Heart right ventricle (tissue), 16 donors: Measurements from ENCODE around the gene UBE2J2. TPM values are rescaled to one million over a fixed set of nuclear protein-coding genes. Genes with fewer than 3 reads are reported as not detected.

ENCODE experiments used
- ATAC-seq, 8 donors: fragments of 200-7000 bp; cut with Tn5 transposase; one replicate each; pipeline ENCODE4 v1.9.1; 2020; ENCODE audit warnings: mild to moderate bottlenecking in 8 of 8, moderate library complexity in 8 of 8, moderate number of reproducible peaks in 1 of 8
- DNase-seq, 2 donors: peaks; one replicate each; pipeline ENCODE4 v3.0.0-alpha.2; 2020
- H3K27ac ChIP-seq, 10 donors: fragments of 200-600 bp; sonication (generic) in 2 of 10; one replicate each; pipeline versions ENCODE4 v1.5.0 to v1.8.0; 2020 to 2022; ENCODE audit warnings: mild to moderate bottlenecking in 3 of 10
- H3K27me3 ChIP-seq, 7 donors: fragments of 200-600 bp; one replicate each; pipeline ENCODE4 v1.8.0; 2021 to 2022; ENCODE audit warnings: mild to moderate bottlenecking in 2 of 7
- H3K36me3 ChIP-seq, 9 donors: fragments of 200-600 bp; sonication (generic) in 1 of 9; one replicate each; pipeline versions ENCODE4 v1.5.0 to v1.8.0; 2020 to 2022; ENCODE audit warnings: mild to moderate bottlenecking in 2 of 9
- H3K4me1 ChIP-seq, 9 donors: fragments of 200-600 bp; sonication (generic) in 1 of 9; one replicate each; pipeline versions ENCODE4 v1.5.0 to v1.8.0; 2020 to 2022; ENCODE audit warnings: mild to moderate bottlenecking in 4 of 9
- H3K4me3 ChIP-seq, 10 donors: fragments of 200-600 bp; sonication (generic) in 2 of 10; one replicate each; pipeline versions ENCODE4 v1.5.0 to v1.8.0; 2020 to 2022; ENCODE audit warnings: mild to moderate bottlenecking in 7 of 10, moderate library complexity in 2 of 10
- H3K9me3 ChIP-seq, 11 donors: fragments of 200-600 bp in 10 of 11; sonication (generic) in 2 of 11; one replicate each; pipeline versions ENCODE4 v1.5.0 to v1.8.0; 2013 to 2022; ENCODE audit warnings: mild to moderate bottlenecking in 2 of 11, control low read depth in 1 of 11, moderate library complexity in 1 of 11
- WGBS, 2 donors: extraction: QIAGEN DNeasy Blood & Tissue Kit; methylation state at CpG; one replicate each; pipeline ENCODE4 v1.1.7; 2013; ENCODE audit warnings: inconsistent platforms in 1 of 2; 5-methylcytosine and 5-hydroxymethylcytosine counted together
- intact Hi-C, 10 donors: fragments of 100-400 bp; cut with DNase I; formaldehyde crosslinking; loops; one replicate each; pipeline versions ENCODE4 v1.11.1 to v1.14.2; 2022
- polyA plus RNA-seq, 2 donors: library from polyadenylated mRNA; stranded (reverse); fragments of 200-250 nt; gene quantifications; one replicate each; pipeline ENCODE4 v1.2.3, GENCODE V29; 2013
- total RNA-seq, 10 donors: library from RNA; stranded (reverse); fragmentation: NEBNext Ultra II Directional in 3 of 10; extraction: Animal tissue kit (Norgen Biotek cat#: 25700) in 3 of 10; gene quantifications; one replicate each; pipeline versions ENCODE4 v1.2.1 to v1.2.4, GENCODE V29; 2021 to 2023
- TF ChIP-seq, protein P1 (sequence below), 9 donors: fragments of 200-600 bp; sonication (generic) in 2 of 9; IDR thresholded peaks; one replicate each; pipeline versions ENCODE4 v1.5.0 to v1.8.0; 2021 to 2022; ENCODE audit warnings: antibody characterized with exemption in 9 of 9, mild to moderate bottlenecking in 5 of 9, moderate library complexity in 1 of 9
- donor health status: Arrhythmogenic right ventricular cardiomyopathy.
- donor health status: ischemic (EF 13 %, LVEDD 7.1; RV severe dilation, severe dysfunction).
- donor health status: healthy with polysubstance abuse.
- donor health status: DM: no; HTN: yes; CAD: no.
- donor health status: DM: no; HTN: no; CAD: no.
- donor health status: ischemic (EF 25% LVEDD 6.9; RV normal size, moderate dysfunction).
- donor health status: ischemic (EF 25% LVEDD 5.7; RV mildly dilated, moderate dysfunction).
- donor health status: healthy.
- donor health status: DM: yes; HTN: yes; CAD: no.
- donor health status: Ischemic cardiomyopathy.
- donor health status: ischemic (EF 35%, LVEDD 5.7; RV mildly dilated, moderate dysfunction).
- donor health status: nonischemic (EF 11% LVEDD 7.7; RV severe dilation, severe dysfunction).
- donor health status: DM: yes; HTN: yes; CAD: no.
- donor health status: PGD.
- donor health status: ischemic (EF 29% LVEDD 5.4; RV normal size, mild dysfunction).
- donor health status: nonischemic (EF 23%, LVEDD 6.1; RV moderate dilation, normal function).

UBE2J2 gene
- total and polyA plus RNA-seq, 12 donors = 23.5 to 44.1 (median 30.5) TPM

DNA sequence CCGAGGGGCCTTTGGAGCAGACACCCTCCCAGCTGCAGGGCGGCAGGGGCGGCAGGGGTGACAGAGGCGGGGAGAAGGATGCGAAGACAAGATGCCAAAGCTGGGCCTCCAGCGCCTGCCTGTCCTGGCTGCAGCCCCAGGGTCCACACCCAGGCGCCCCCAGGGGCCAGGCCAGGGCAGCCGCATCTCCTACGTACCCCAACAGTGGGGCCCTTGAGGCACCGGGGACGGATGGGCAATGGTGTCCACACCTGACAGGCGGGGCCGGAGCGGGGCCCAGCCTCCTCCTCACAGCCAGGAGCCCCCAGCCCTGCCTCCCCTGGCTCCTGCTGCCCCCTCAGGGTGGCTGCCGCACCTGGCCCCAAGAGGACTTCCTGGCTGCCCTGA, 34.4 kb downstream of the UBE2J2 start:
- no peak for DNase-seq
- intact Hi-C loops = loop anchor here in 1 of 10 donors (5.0 kb wide), 1 partner anchor 117 kb away; no protein-coding TSS in a partner anchor
- Histone ChIP-seq H3K36me3 (peaks cover 0 to 8% (median 0%) of the 10 kb centered on the region in 9 donors), H3K9me3 (no peaks in the 10 kb centered on the region), H3K27ac (no peak overlapping the region), H3K4me1 (peaks cover 0 to 24% (median 11%) of the 10 kb centered on the region in 9 donors), H3K4me3 (no peak overlapping the region), H3K27me3 (peaks cover 6 to 44% (median 41%) of the 10 kb centered on the region in 7 donors)
- ATAC-seq = no peak
- 56 to 61% methylated on average over 15 of the region's 15 CpGs for WGBS, 2 donors
- TF ChIP-seq, protein P1, sequence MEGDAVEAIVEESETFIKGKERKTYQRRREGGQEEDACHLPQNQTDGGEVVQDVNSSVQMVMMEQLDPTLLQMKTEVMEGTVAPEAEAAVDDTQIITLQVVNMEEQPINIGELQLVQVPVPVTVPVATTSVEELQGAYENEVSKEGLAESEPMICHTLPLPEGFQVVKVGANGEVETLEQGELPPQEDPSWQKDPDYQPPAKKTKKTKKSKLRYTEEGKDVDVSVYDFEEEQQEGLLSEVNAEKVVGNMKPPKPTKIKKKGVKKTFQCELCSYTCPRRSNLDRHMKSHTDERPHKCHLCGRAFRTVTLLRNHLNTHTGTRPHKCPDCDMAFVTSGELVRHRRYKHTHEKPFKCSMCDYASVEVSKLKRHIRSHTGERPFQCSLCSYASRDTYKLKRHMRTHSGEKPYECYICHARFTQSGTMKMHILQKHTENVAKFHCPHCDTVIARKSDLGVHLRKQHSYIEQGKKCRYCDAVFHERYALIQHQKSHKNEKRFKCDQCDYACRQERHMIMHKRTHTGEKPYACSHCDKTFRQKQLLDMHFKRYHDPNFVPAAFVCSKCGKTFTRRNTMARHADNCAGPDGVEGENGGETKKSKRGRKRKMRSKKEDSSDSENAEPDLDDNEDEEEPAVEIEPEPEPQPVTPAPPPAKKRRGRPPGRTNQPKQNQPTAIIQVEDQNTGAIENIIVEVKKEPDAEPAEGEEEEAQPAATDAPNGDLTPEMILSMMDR (IDR thresholded peaks at IDR 0.05) = no peak

DNA sequence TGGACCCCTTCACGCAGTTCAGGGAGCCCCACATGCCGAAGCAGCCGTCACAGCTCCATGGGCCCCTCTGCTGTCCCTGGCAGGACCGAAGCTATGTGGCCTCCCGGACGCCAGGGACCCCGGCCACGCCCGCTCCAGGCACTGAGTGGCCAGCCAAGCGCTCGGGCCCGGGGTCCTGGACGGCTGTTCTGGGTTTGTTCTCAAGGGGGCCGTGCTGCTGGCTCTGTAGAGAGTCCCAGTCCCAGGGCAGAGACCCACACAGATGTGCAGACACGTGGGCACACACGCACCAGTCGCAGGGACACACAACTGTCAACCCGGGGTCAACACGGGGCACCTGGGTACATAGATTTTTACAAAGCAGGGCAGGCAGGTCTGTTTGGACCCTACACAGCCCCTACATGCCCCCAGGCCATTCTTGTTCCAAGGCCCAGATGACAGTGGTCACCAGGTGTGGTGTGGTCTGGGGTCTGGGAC, 34.9 kb downstream of the UBE2J2 start:
- intact Hi-C loops = loop anchor here in 1 of 10 donors (5.0 kb wide), 1 partner anchor 116 kb away; no protein-coding TSS in a partner anchor
- no peak for ATAC-seq
- DNase-seq = no peak
- Histone ChIP-seq H3K9me3 (no peaks in the 10 kb centered on the region), H3K36me3 (peaks cover 0 to 12% (median 0%) of the 10 kb centered on the region in 9 donors), H3K27ac (no peak overlapping the region), H3K4me1 (peaks cover 0 to 27% (median 11%) of the 10 kb centered on the region in 9 donors), H3K27me3 (peaks cover 6 to 44% (median 39%) of the 10 kb centered on the region in 7 donors), H3K4me3 (no peak overlapping the region)
- WGBS, 2 donors = 63 to 68% methylated on average over 19 of the region's 19 CpGs
- TF ChIP-seq, protein P1 (IDR thresholded peaks at IDR 0.05) = no peak

DNA sequence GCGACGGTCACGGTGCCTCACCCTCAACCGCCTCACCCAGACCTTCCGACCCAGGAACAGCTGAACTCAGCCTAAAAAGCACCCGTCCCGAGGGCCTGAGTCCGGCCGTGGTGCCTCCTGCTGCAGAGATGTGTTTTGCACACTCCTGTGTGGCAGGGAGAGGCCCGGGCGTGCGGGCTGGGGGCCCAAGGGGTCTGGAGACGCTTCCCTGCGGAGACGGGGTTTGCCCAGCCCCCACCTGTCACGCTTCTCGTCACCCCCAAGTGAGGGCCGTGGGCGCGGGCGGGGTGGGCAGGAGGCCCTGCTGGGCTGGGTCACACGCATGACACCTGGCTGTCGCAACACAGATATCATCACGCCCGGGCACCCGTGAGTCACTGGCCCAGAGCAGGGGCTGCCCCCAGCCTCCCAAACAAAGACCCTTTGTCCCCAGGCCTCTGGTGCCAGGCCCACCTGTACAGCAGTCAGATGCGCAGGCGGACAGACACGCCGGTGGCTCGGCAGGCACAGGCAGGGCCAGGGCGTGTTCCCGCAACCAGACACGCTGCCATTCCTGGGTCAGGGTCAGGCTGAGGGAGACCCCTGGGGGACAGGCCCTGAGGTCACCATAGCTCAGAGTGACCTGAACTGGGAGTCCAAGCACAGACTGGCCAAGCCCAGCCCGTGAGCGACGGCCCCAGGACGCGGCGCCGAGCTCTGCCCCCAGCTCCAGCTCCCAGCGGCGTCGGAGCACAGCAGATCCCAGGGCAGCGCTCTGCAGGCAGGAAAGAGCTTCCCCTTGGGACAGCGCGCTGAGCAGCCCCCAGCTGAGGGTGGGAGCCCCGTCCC, 35.6 kb downstream of the UBE2J2 start:
- Histone ChIP-seq H3K36me3 (peaks cover 0 to 12% (median 0%) of the 10 kb centered on the region in 9 donors), H3K27me3 (peaks cover 6 to 44% (median 38%) of the 10 kb centered on the region in 7 donors), H3K4me1 (peaks cover 4 to 34% (median 14%) of the 10 kb centered on the region in 9 donors), H3K9me3 (no peaks in the 10 kb centered on the region), H3K4me3 (no peak overlapping the region), H3K27ac (no peak overlapping the region)
- ATAC-seq (no peak), DNase-seq (no peak)
- intact Hi-C loops = loop anchor here in 1 of 10 donors (5.0 kb wide), 1 partner anchor 116 kb away; no protein-coding TSS in a partner anchor
- TF ChIP-seq, protein P1 (IDR thresholded peaks at IDR 0.05) = no peak
- WGBS, 2 donors = 46 to 51% methylated on average over 48 of the region's 48 CpGs
